IMR-90 (cell line): ENCODE results near the gene ABL1. TPM values are rescaled to one million over a fixed set of nuclear protein-coding genes. Genes with fewer than 3 reads are reported as not detected.
A peak's percentile ranks its signal among the peaks of the same experiment; 100 is the strongest.

Experiments used
- ATAC-seq: fragments of 200-7000 bp; cut with Tn5 transposase; 2 replicates; pipeline ENCODE4 v1.9.1; 2020; ENCODE audit warnings: low read depth, mild to moderate bottlenecking, moderate library complexity
- BruUV-seq: library from RNA; stranded (reverse); fragments of 400-500 nt; replicated peaks from 2 replicates; lab custom pipeline; 2021; lab: Mats Ljungman, UMichigan
- CTCF ChIA-PET: fragments of 300-600 bp; formaldehyde crosslinking; extraction: SDS; loops from one replicate; lab custom pipeline; 2021; ENCODE audit warnings: antibody characterized with exemption; lab: Yijun Ruan, JAX
- POLR2A ChIA-PET: fragments of 300-600 bp; sonication (Branson Sonifier 250); formaldehyde crosslinking; loops from one replicate; lab custom pipeline; 2022; ENCODE audit warnings: antibody characterized with exemption; ENCODE audit not compliant: unreplicated experiment; lab: Charles Lee
- DNase-seq: peaks from one replicate; pipeline ENCODE4 v3.0.0; 2013
- H2AFZ ChIP-seq: replicated peaks from 2 replicates; pipeline ENCODE3; 2013; ENCODE audit warnings: low read length, mild to moderate bottlenecking; ENCODE audit not compliant: poor library complexity
- H2AK5ac ChIP-seq: 2 replicates; pipeline ENCODE4 v1.6.1; 2013; ENCODE audit warnings: low read depth, low read length, inconsistent platforms
- H2AK9ac ChIP-seq: replicated peaks from 2 replicates; pipeline ENCODE3; 2013; ENCODE audit warnings: mild to moderate bottlenecking, low read depth, low read length, moderate library complexity; ENCODE audit not compliant: poor library complexity
- H2BK120ac ChIP-seq: 2 replicates; pipeline ENCODE4 v1.6.1; 2013; ENCODE audit warnings: low read depth, low read length, inconsistent platforms
- H2BK15ac ChIP-seq: 3 replicates; pipeline ENCODE4 v1.6.1; 2013; ENCODE audit warnings: low read depth, low read length, inconsistent platforms
- H2BK20ac ChIP-seq: 2 replicates; pipeline ENCODE4 v1.6.1; 2013; ENCODE audit warnings: low read depth, mild to moderate bottlenecking, inconsistent platforms, low read length, moderate library complexity
- H2BK5ac ChIP-seq: 2 replicates; pipeline ENCODE4 v1.6.1; 2013; ENCODE audit warnings: mild to moderate bottlenecking, low read depth, low read length, inconsistent platforms; ENCODE audit not compliant: poor library complexity, severe bottlenecking
- H3K14ac ChIP-seq: replicated peaks from 2 replicates; pipeline ENCODE4 v1.6.1; 2013; ENCODE audit warnings: low read depth, low read length, inconsistent platforms
- H3K18ac ChIP-seq: 2 replicates; pipeline ENCODE4 v1.6.1; 2013; ENCODE audit warnings: low read depth, low read length, control low read depth
- H3K23ac ChIP-seq: 2 replicates; pipeline ENCODE4 v1.6.1; 2013; ENCODE audit warnings: low read depth, low read length, inconsistent platforms
- H3K27ac ChIP-seq: 2 replicates; pipeline ENCODE4 v1.5.1; 2013; ENCODE audit warnings: mild to moderate bottlenecking, control low read depth, low read length; ENCODE audit not compliant: insufficient read depth
- H3K27me3 ChIP-seq: 2 replicates; pipeline ENCODE4 v1.6.1; 2013; ENCODE audit warnings: low read length; ENCODE audit not compliant: control insufficient read depth, insufficient read depth
- H3K36me3 ChIP-seq: 2 replicates; pipeline ENCODE4 v1.6.1; 2013; ENCODE audit warnings: low read length, mixed read lengths; ENCODE audit not compliant: control insufficient read depth, insufficient read depth
- H3K4ac ChIP-seq: 2 replicates; pipeline ENCODE4 v1.6.1; 2013; ENCODE audit warnings: low read depth, low read length, inconsistent platforms
- H3K4me1 ChIP-seq: 2 replicates; pipeline ENCODE4 v1.6.1; 2013; ENCODE audit warnings: low read length, mixed read lengths; ENCODE audit not compliant: control insufficient read depth, insufficient read depth
- H3K4me2 ChIP-seq: 2 replicates; pipeline ENCODE4 v1.6.1; 2013; ENCODE audit warnings: low read depth, mild to moderate bottlenecking, control low read depth, low read length, moderate library complexity
- H3K4me3 ChIP-seq: 2 replicates; pipeline ENCODE4 v1.5.1; 2013; ENCODE audit warnings: low read depth, mild to moderate bottlenecking, control low read depth, low read length, moderate library complexity; ENCODE audit not compliant: insufficient read depth
- H3K56ac ChIP-seq: 2 replicates; pipeline ENCODE4 v1.6.1; 2013; ENCODE audit warnings: low read length, inconsistent platforms; ENCODE audit not compliant: insufficient read depth; ENCODE audit errors: extremely low read depth
- H3K79me1 ChIP-seq, 2 experiments: 2 replicates each; pipeline ENCODE4 v1.6.1; 2013; ENCODE audit warnings: low read length in 2 of 2, inconsistent platforms in 1 of 2, low read depth in 1 of 2
- H3K9ac ChIP-seq: 2 replicates; pipeline ENCODE4 v1.6.1; 2013; ENCODE audit warnings: low read depth, low read length, control low read depth
- H3K9me1 ChIP-seq: 2 replicates; pipeline ENCODE4 v1.6.1; 2013; ENCODE audit warnings: low read length, inconsistent platforms; ENCODE audit not compliant: insufficient read depth
- H3K9me3 ChIP-seq: 2 replicates; pipeline ENCODE4 v1.6.1; 2013; ENCODE audit warnings: low read length; ENCODE audit not compliant: control insufficient read depth, insufficient read depth
- H4K20me1 ChIP-seq: 2 replicates; pipeline ENCODE4 v1.6.1; 2013; ENCODE audit warnings: low read length, inconsistent platforms; ENCODE audit not compliant: insufficient read depth
- H4K5ac ChIP-seq: 2 replicates; pipeline ENCODE4 v1.6.1; 2013; ENCODE audit warnings: mild to moderate bottlenecking, low read depth, low read length, control low read depth
- H4K8ac ChIP-seq, 2 experiments: 2 replicates each; pipeline ENCODE4 v1.6.1; 2013; ENCODE audit warnings: low read depth in 2 of 2, low read length in 2 of 2, control low read depth in 1 of 2, inconsistent platforms in 1 of 2
- H4K91ac ChIP-seq: 2 replicates; pipeline ENCODE4 v1.6.1; 2013; ENCODE audit warnings: low read depth, low read length, inconsistent platforms; ENCODE audit not compliant: insufficient read depth
- BHLHE40 ChIP-seq: fragments of 150-350 bp; IDR thresholded peaks from 2 replicates; pipeline ENCODE4 v1.6.1; 2016; ENCODE audit warnings: mild to moderate bottlenecking, low read depth, low read length
- CEBPB ChIP-seq: IDR thresholded peaks from 2 replicates; pipeline ENCODE4 v1.6.1; 2012; ENCODE audit warnings: low read depth, low read length, improper control_type of control experiment
- CTCF ChIP-seq: conservative IDR thresholded peaks from 2 replicates; pipeline ENCODE4 v1.5.1; 2012; ENCODE audit warnings: mild to moderate bottlenecking, low read depth, low read length, improper control_type of control experiment
- ELK1 ChIP-seq: fragments of 150-350 bp; IDR thresholded peaks from 2 replicates; pipeline ENCODE4 v1.6.1; 2016; ENCODE audit warnings: low read depth, mild to moderate bottlenecking, low read length, moderate library complexity, borderline replicate concordance
- FOS ChIP-seq: fragments of 150-350 bp; IDR thresholded peaks from 2 replicates; pipeline ENCODE4 v1.6.1; 2016; ENCODE audit warnings: low read depth, low read length
- MAFK ChIP-seq: IDR thresholded peaks from 2 replicates; pipeline ENCODE4 v1.6.1; 2012; ENCODE audit warnings: low read depth, low read length, improper control_type of control experiment
- MXI1 ChIP-seq: IDR thresholded peaks from 2 replicates; pipeline ENCODE4 v1.6.1; 2012; ENCODE audit warnings: low read depth, mild to moderate bottlenecking, low read length, moderate library complexity, borderline replicate concordance
- NFE2L2 ChIP-seq: fragments of 150-350 bp; IDR thresholded peaks from 2 replicates; pipeline ENCODE4 v1.6.1; 2016; ENCODE audit warnings: low read depth, mild to moderate bottlenecking, low read length
- RAD21 ChIP-seq: IDR thresholded peaks from 2 replicates; pipeline ENCODE4 v1.6.1; 2012; ENCODE audit warnings: low read length, improper control_type of control experiment
- RFX5 ChIP-seq: IDR thresholded peaks from 2 replicates; pipeline ENCODE4 v1.8.0; 2012; ENCODE audit warnings: low read depth, mild to moderate bottlenecking, low read length, moderate library complexity
- USF2 ChIP-seq: fragments of 150-350 bp; IDR thresholded peaks from 2 replicates; pipeline ENCODE4 v1.6.1; 2017; ENCODE audit warnings: mild to moderate bottlenecking, antibody characterized with exemption, low read length, low read depth
- WGBS, 2 experiments: methylation state at CpG; one replicate each; pipeline versions ENCODE4 v1.1.5 to v1.1.7; 2013; ENCODE audit warnings: missing lambda C conversion rate in 2 of 2; ENCODE audit not compliant: insufficient read length in 1 of 2; ENCODE audit errors: extremely low coverage in 2 of 2; 5-methylcytosine and 5-hydroxymethylcytosine counted together
- dilution Hi-C: fragments of 300-500 bp; cut with HindIII; formaldehyde crosslinking; loops from one replicate; pipeline ENCODE4 v1.14.3; 2018; ENCODE audit warnings: low sequenced_read_pairs; ENCODE audit not compliant: unreplicated experiment
- in situ Hi-C: fragments of 300-500 bp; cut with MboI; formaldehyde crosslinking; loops from 3 replicates; pipeline ENCODE4 v1.14.3; 2019; ENCODE audit warnings: low sequenced_read_pairs, inconsistent platforms, mixed read lengths
- intact Hi-C: fragments of 100-400 bp; cut with micrococcal nuclease; formaldehyde crosslinking; loops from 2 replicates; pipeline ENCODE4 v1.10.0; 2022
- polyA plus RNA-seq, 3 experiments: library from polyadenylated mRNA; depleted of rRNA; stranded (reverse); fragments of >200 nt; gene quantifications; 2 replicates each; pipeline ENCODE4 v1.2.3, GENCODE V29; 2012; ENCODE audit warnings: low replicate concordance in 1 of 3
- total RNA-seq: library from RNA; depleted of rRNA; stranded (reverse); fragments of >200 nt; gene quantifications from 2 replicates; pipeline ENCODE4 v1.2.3, GENCODE V29; 2012

Gene ABL1
- total and polyA plus RNA-seq, 2 of the 4 experiments (the other 2 are of a cell fraction), result 33.7 to 49.1 TPM

GRCh38 chr9:130839132-130840111, 4.4 kb downstream of the ABL1 start:
- Histone ChIP-seq H3K14ac (peak overlapping the region; percentile 3; the same call in 1 of the 2 replicates), H2AK5ac (no peak overlapping the region), H2BK20ac (no peak overlapping the region), H3K4me3 (no peak overlapping the region), H3K56ac (no peak overlapping the region), H3K9me3 (no peaks in the 10 kb centered on the region), H3K4me1 (peaks cover 29% of the 10 kb centered on the region), H4K8ac (no peak overlapping the region), H3K27me3 (no peaks in the 10 kb centered on the region), H3K23ac (peak overlapping the region; percentile 79), H3K79me1 (peaks cover under 1 to 66% of the 10 kb centered on the region in 2 experiments; a peak in 2 of 4 replicates), H4K91ac (no peak overlapping the region), H3K36me3 (peaks cover 9% of the 10 kb centered on the region; the same call in 1 of the 2 replicates), H3K4ac (no peak overlapping the region), H4K20me1 (peaks cover 73% of the 10 kb centered on the region), H2BK5ac (peak overlapping the region; percentile 45), H2BK120ac (no peak overlapping the region), H2BK15ac (no peak overlapping the region), H3K27ac (peak overlapping the region; percentile 22; the same call in 1 of the 2 replicates), H3K18ac (no peak overlapping the region), H4K5ac (no peak overlapping the region), H2AFZ (no peak overlapping the region), H3K9me1 (peaks cover 33% of the 10 kb centered on the region), H2AK9ac (no peak overlapping the region), H3K4me2 (peak overlapping the region; percentile 76), H3K9ac (peak overlapping the region; percentile 37; the same call in 1 of the 2 replicates)
- DNase-seq (no peak), ATAC-seq (no peak)
- no peak for TF ChIP-seq FOS
- no peak for TF ChIP-seq RAD21
- TF ChIP-seq USF2, result no peak
- TF ChIP-seq MAFK, result no peak
- TF ChIP-seq CTCF, result no peak
- no peak for TF ChIP-seq ELK1
- TF ChIP-seq RFX5, result no peak
- TF ChIP-seq MXI1, result no peak
- TF ChIP-seq CEBPB, result no peak
- no peak for TF ChIP-seq NFE2L2
- TF ChIP-seq BHLHE40, result no peak
- WGBS, 2 experiments, result 100% methylated on average over 2 of the region's 9 CpGs; no CpG with 5 or more reads in 1 of the 2 experiments
- intact Hi-C loops, result no loop called here
- dilution Hi-C loops, result no loop called here
- POLR2A ChIA-PET, result no interaction called here
- CTCF ChIA-PET, result interaction anchor here (0.6 to 1.6 kb wide), 4 partner anchors 19 to 132 kb away, joined by 3 to 6 read pairs (median 4); no protein-coding TSS in a partner anchor
- no TSS peak for BruUV-seq
- in situ Hi-C loops, result loop anchor here (10.0 kb wide), 1 partner anchor 65 kb away; no protein-coding TSS in a partner anchor
